Measurements from ENCODE around the gene AVPR1A.

AVPR1A gene

DNA sequence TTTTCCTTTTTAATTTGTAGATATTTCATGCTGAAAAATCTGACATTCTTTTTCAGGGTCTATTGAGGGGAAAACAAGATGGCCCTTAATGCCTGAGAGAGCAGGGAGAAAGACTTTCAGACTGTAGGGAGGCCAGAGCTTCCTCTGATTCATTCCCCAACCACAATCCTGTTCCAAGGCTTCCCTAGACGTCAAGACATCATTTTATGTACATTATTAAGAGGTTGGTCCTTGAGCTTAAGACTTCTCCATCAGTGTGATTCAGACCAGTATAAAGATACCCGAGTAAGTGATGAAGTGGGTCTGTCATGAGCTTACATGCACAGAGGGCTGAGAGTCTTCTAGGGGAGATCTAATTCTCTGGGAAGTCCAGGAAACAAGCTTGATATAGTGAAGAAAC is 57.3 kb downstream of the AVPR1A start:
- peak; percentile 32 for DNase-seq (ENCODE audit: low read depth)

DNA sequence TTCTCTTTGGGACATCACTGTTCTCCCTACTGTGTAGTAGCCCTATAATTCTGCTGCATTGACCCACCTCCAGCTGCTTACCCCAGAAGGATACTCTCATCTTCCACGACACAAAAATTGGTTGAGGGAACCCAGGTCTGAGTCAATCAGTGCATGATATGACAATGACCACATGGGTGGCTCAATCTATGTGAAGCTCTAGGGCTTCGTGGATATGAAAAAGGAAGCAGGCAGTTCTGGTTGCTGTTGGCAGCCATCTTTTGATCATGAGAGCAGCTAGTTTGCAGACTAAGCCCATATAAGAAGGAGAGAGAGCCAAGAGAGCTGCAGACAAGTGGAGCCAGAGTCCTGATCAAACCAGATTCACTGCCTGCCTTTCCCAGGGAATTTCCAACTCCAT is 57.9 kb downstream of the AVPR1A start:
- no peak for DNase-seq (ENCODE audit: low read depth)

Data from EH (cell line).